SK-N-SH (cell line): ENCODE measurements around the gene SCRN1. TPM values are rescaled to one million over a fixed set of nuclear protein-coding genes. Genes with fewer than 3 reads are reported as not detected.

ENCODE experiments used
- CTCF ChIA-PET: fragments of 300-600, 350-600 bp; formaldehyde crosslinking; extraction: SDS; loops from one replicate; lab custom pipeline; 2021; lab: Yijun Ruan, JAX
- POLR2A ChIA-PET: fragments of 350-600 bp; sonication (Branson Sonifier 250); formaldehyde crosslinking; extraction: SDS; loops from one replicate; lab custom pipeline; 2020; ENCODE audit warnings: antibody characterized with exemption, inconsistent platforms; lab: Yijun Ruan, JAX
- DNase-seq: peaks from one replicate; pipeline ENCODE4 v3.0.0; 2012
- H2AFZ ChIP-seq: fragments of 200-600 bp; sonication (generic); 2 replicates; pipeline ENCODE4 v1.8.1; 2016; ENCODE audit warnings: antibody characterized with exemption, mild to moderate bottlenecking, low read depth
- H3F3A ChIP-seq: fragments of 200-600 bp; sonication (generic); replicated peaks from 2 replicates; pipeline ENCODE3; 2016; ENCODE audit warnings: antibody characterized with exemption, mild to moderate bottlenecking; ENCODE audit not compliant: insufficient read depth
- H3K27ac ChIP-seq, 2 experiments: fragments of 200-500 bp in 1 of 2; fragments of 200-600 bp in 1 of 2; sonication (Bioruptor generic) in 1 of 2; sonication (generic), shearing (Covaris generic) in 1 of 2; 2 replicates each; pipeline versions ENCODE4 v1.5.1 to v1.6.1; 2014 to 2016; ENCODE audit warnings: low read depth in 2 of 2, inconsistent platforms in 1 of 2, low read length in 1 of 2, mild to moderate bottlenecking in 1 of 2, mixed read lengths in 1 of 2
- H3K27me3 ChIP-seq: fragments of 200-600 bp; sonication (generic), shearing (Covaris generic); 2 replicates; pipeline ENCODE4 v1.6.1; 2016; ENCODE audit warnings: mixed run types; ENCODE audit not compliant: insufficient read depth
- H3K36me3 ChIP-seq, 2 experiments: fragments of 200-500 bp in 1 of 2; fragments of 200-600 bp in 1 of 2; sonication (Bioruptor generic) in 1 of 2; sonication (generic) in 1 of 2; replicated peaks in 1 of 2; 2 replicates each; pipeline versions ENCODE3 to v1.5.1; 2014 to 2016; ENCODE audit warnings: low read length in 1 of 2, mild to moderate bottlenecking in 1 of 2; ENCODE audit not compliant: insufficient read depth in 2 of 2, control insufficient read depth in 1 of 2
- H3K4me1 ChIP-seq, 2 experiments: fragments of 200-500 bp in 1 of 2; fragments of 200-600 bp in 1 of 2; sonication (Bioruptor generic) in 1 of 2; sonication (generic), shearing (Covaris generic) in 1 of 2; 2 replicates each; pipeline versions ENCODE4 v1.5.1 to v1.6.1; 2014 to 2016; ENCODE audit warnings: low read depth in 1 of 2, low read length in 1 of 2, mixed run types in 1 of 2; ENCODE audit not compliant: insufficient read depth in 2 of 2, control insufficient read depth in 1 of 2
- H3K4me2 ChIP-seq: fragments of 200-600 bp; sonication (generic), shearing (Covaris generic); 2 replicates; pipeline ENCODE4 v1.6.1; 2017; ENCODE audit warnings: mixed run types
- H3K4me3 ChIP-seq, 2 experiments: fragments of 200-500 bp in 1 of 2; fragments of 200-600 bp in 1 of 2; sonication (Bioruptor generic) in 1 of 2; sonication (generic), shearing (Covaris generic) in 1 of 2; 2 replicates each; pipeline versions ENCODE4 v1.5.1 to v1.8.1; 2014 to 2016; ENCODE audit warnings: low read depth in 2 of 2, inconsistent platforms in 1 of 2, low read length in 1 of 2, mild to moderate bottlenecking in 1 of 2, mixed read lengths in 1 of 2, moderate library complexity in 1 of 2
- H3K79me2 ChIP-seq: fragments of 200-600 bp; sonication (generic); 2 replicates; pipeline ENCODE4 v1.8.1; 2017; ENCODE audit warnings: mild to moderate bottlenecking; ENCODE audit not compliant: insufficient read depth
- H3K9ac ChIP-seq: fragments of 200-600 bp; sonication (generic); 2 replicates; pipeline ENCODE4 v1.6.1; 2017; ENCODE audit warnings: mixed run types
- H3K9me2 ChIP-seq: fragments of 200-600 bp; sonication (generic); 2 replicates; pipeline ENCODE4 v1.6.1; 2017; ENCODE audit warnings: mixed run types
- H3K9me3 ChIP-seq: fragments of 200-600 bp; sonication (generic); 2 replicates; pipeline ENCODE4 v1.6.1; 2017; ENCODE audit warnings: mixed run types, mild to moderate bottlenecking, moderate library complexity
- H4K20me1 ChIP-seq: fragments of 200-600 bp; sonication (generic); 2 replicates; pipeline ENCODE4 v1.6.1; 2017; ENCODE audit warnings: mild to moderate bottlenecking, mixed run types; ENCODE audit not compliant: insufficient read depth
- CTCF ChIP-seq: fragments of 200-600 bp; sonication (generic); IDR thresholded peaks from 2 replicates; pipeline ENCODE4 v1.6.1; 2017; ENCODE audit warnings: antibody characterized with exemption, mild to moderate bottlenecking, moderate library complexity
- ELF1 ChIP-seq: IDR thresholded peaks from 2 replicates; pipeline ENCODE4 v1.4.0; 2012
- EP300 ChIP-seq, 2 experiments: IDR thresholded peaks; 2 replicates each; pipeline versions ENCODE4 v1.4.0 to v1.6.1; 2012; ENCODE audit warnings: borderline replicate concordance in 1 of 2, low read depth in 1 of 2, low read length in 1 of 2
- FOXJ3 ChIP-seq: sonication (generic); formaldehyde crosslinking; IDR thresholded peaks from 2 replicates; pipeline ENCODE4 v1.5.1; 2020; ENCODE audit warnings: mild to moderate bottlenecking, missing genetic modification reagents
- FOXM1 ChIP-seq: IDR thresholded peaks from 2 replicates; pipeline ENCODE4 v1.4.0; 2012; ENCODE audit warnings: low read depth, mild to moderate bottlenecking
- GATA2 ChIP-seq: sonication (generic); formaldehyde crosslinking; IDR thresholded peaks from 2 replicates; pipeline ENCODE4 v1.5.0; 2020; ENCODE audit warnings: mild to moderate bottlenecking, missing genetic modification reagents
- RFX5 ChIP-seq: IDR thresholded peaks from 2 replicates; pipeline ENCODE4 v1.6.1; 2012; ENCODE audit warnings: mild to moderate bottlenecking, improper control_type of control experiment, low read length
- SIN3A ChIP-seq: IDR thresholded peaks from 2 replicates; pipeline ENCODE4 v1.6.1; 2012; ENCODE audit warnings: low read depth, mild to moderate bottlenecking, low read length, moderate library complexity, borderline replicate concordance
- TEAD4 ChIP-seq: IDR thresholded peaks from 2 replicates; pipeline ENCODE4 v1.4.0; 2012; ENCODE audit warnings: mild to moderate bottlenecking, borderline replicate concordance; ENCODE audit not compliant: insufficient read depth
- WGBS: methylation state at CpG from one replicate; pipeline ENCODE4 v1.1.6; 2017; ENCODE audit warnings: low lambda C conversion rate; 5-methylcytosine and 5-hydroxymethylcytosine counted together
- polyA plus RNA-seq, 3 experiments: library from polyadenylated mRNA; depleted of rRNA; stranded (reverse); fragments of >200 nt; gene quantifications; 2 replicates each; pipeline ENCODE4 v1.2.3, GENCODE V29; 2012
- TF ChIP-seq, protein P1 (sequence below): IDR thresholded peaks from 2 replicates; pipeline ENCODE4 v1.4.0; 2012; ENCODE audit warnings: low read depth

The SCRN1 gene
- polyA plus RNA-seq, 1 of the 3 experiments (the other 2 are of a cell fraction) = 64.3 TPM

GRCh38 chr7:29956487-29956836 lies 33.1 kb downstream of the SCRN1 start:
- POLR2A ChIA-PET = no interaction called here
- CTCF ChIA-PET = interaction anchor here (0.7 to 4.9 kb wide), 6 partner anchors 11 to 607 kb away, joined by 3 to 23 read pairs (median 5); no protein-coding TSS in a partner anchor

GRCh38 chr7:29955799-29956486 lies 33.7 kb downstream of the SCRN1 start:
- Histone ChIP-seq H4K20me1 (0 out of 2 replicates have a peak, but pooled peaks cover 10% of the 10 kb centered on the region), H3K79me2 (peaks cover 30% of the 10 kb centered on the region), H3K27me3 (no peaks in the 10 kb centered on the region), H3K4me2 (no peak overlapping the region), H2AFZ (no peak overlapping the region), H3K36me3 (peaks cover 43 to 58% of the 10 kb centered on the region in 2 experiments), H3K9me2 (no peaks in the 10 kb centered on the region), H3K9me3 (no peaks in the 10 kb centered on the region), H3K4me1 (peaks cover 0 to 13% of the 10 kb centered on the region in 2 experiments; a peak in 1 of 4 replicates), H3K27ac (no peak overlapping the region), H3F3A (peaks cover 5% of the 10 kb centered on the region), H3K9ac (no peak overlapping the region), H3K4me3 (no peak overlapping the region)
- TF ChIP-seq EP300 (IDR thresholded peaks at IDR 0.05; ENCODE audit: borderline replicate concordance in 1 of 2, low read depth in 1 of 2, low read length in 1 of 2) (no peak), TEAD4 (no peak), CTCF (no peak), FOXJ3 (CRISPR knock-in tag) (no peak), GATA2 (CRISPR knock-in tag) (no peak)
- TF ChIP-seq, protein P1, sequence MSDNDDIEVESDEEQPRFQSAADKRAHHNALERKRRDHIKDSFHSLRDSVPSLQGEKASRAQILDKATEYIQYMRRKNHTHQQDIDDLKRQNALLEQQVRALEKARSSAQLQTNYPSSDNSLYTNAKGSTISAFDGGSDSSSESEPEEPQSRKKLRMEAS = no peak
- 97% methylated on average over 8 of the region's 8 CpGs for WGBS
- ChIA-PET POLR2A (no interaction called here), CTCF (interaction anchor here (0.7 to 4.9 kb wide), 5 partner anchors 10 to 107 kb away, joined by 3 to 23 read pairs (median 5); no protein-coding TSS in a partner anchor)
- no peak for DNase-seq

More at GRCh38 chr7:29956487-29956836, 33.1 kb downstream of the SCRN1 start:
- H3K9me3 ChIP-seq = no peaks in the 10 kb centered on the region
- 90% methylated on average over 3 of the region's 3 CpGs for WGBS
- H2AFZ ChIP-seq = no peak overlapping the region
- TF ChIP-seq ELF1 = no peak
- no peak for TF ChIP-seq RFX5
- no peak for TF ChIP-seq FOXM1
- no peak for TF ChIP-seq SIN3A
- H3K27me3 ChIP-seq = no peaks in the 10 kb centered on the region
- peaks cover 5% of the 10 kb centered on the region for H3F3A ChIP-seq
- no peak overlapping the region for H3K4me2 ChIP-seq
- peaks cover 30% of the 10 kb centered on the region for H3K79me2 ChIP-seq
- no peak overlapping the region for H3K27ac ChIP-seq
- no peak overlapping the region for H3K4me3 ChIP-seq
- 0 out of 2 replicates have a peak, but pooled peaks cover 10% of the 10 kb centered on the region for H4K20me1 ChIP-seq
- H3K4me1 ChIP-seq = peaks cover 0 to 13% of the 10 kb centered on the region in 2 experiments; a peak in 1 of 4 replicates
- H3K9ac ChIP-seq = no peak overlapping the region
- no peaks in the 10 kb centered on the region for H3K9me2 ChIP-seq
- H3K36me3 ChIP-seq = peaks cover 38 to 53% of the 10 kb centered on the region in 2 experiments
- no peak for DNase-seq
